Hepatocyte (in vitro differentiated cells): Measurements from ENCODE around the gene GABBR2. TPM values are rescaled to one million over a fixed set of nuclear protein-coding genes. Genes with fewer than 3 reads are reported as not detected.

Source experiments
- DNase-seq: peaks from one replicate; pipeline ENCODE4 v3.0.0-alpha.2; 2016; ENCODE audit warnings: low spot score
- H2AFZ ChIP-seq: fragments of 200-600 bp; sonication (generic); 2 replicates; pipeline ENCODE4 v1.6.0; 2016; ENCODE audit warnings: antibody characterized with exemption, mild to moderate bottlenecking
- H3K27ac ChIP-seq: fragments of 200-600 bp; sonication (generic); 2 replicates; pipeline ENCODE4 v1.5.1; 2016; ENCODE audit warnings: mild to moderate bottlenecking
- H3K27me3 ChIP-seq: fragments of 200-600 bp; sonication (generic); 2 replicates; pipeline ENCODE4 v1.6.1; 2016
- H3K36me3 ChIP-seq: fragments of 200-600 bp; sonication (generic); replicated peaks from 2 replicates; pipeline ENCODE4 v1.5.1; 2016; ENCODE audit warnings: low read depth; ENCODE audit not compliant: insufficient read depth
- H3K4me1 ChIP-seq: fragments of 200-600 bp; sonication (generic); 2 replicates; pipeline ENCODE4 v1.5.1; 2016; ENCODE audit warnings: mild to moderate bottlenecking, moderate library complexity; ENCODE audit not compliant: insufficient read depth
- H3K4me2 ChIP-seq: fragments of 200-600 bp; sonication (generic); 2 replicates; pipeline ENCODE4 v1.6.0; 2016
- H3K4me3 ChIP-seq: fragments of 200-600 bp; sonication (generic); 2 replicates; pipeline ENCODE4 v1.5.1; 2016; ENCODE audit warnings: mild to moderate bottlenecking
- H3K79me2 ChIP-seq: fragments of 200-600 bp; sonication (generic); 2 replicates; pipeline ENCODE4 v1.6.0; 2017; ENCODE audit warnings: mild to moderate bottlenecking
- H3K9me2 ChIP-seq: fragments of 200-600 bp; sonication (generic); replicated peaks from 2 replicates; pipeline ENCODE4 v1.6.0; 2017; ENCODE audit warnings: mild to moderate bottlenecking; ENCODE audit not compliant: insufficient read depth
- H3K9me3 ChIP-seq: fragments of 200-600 bp; sonication (generic); 2 replicates; pipeline ENCODE4 v1.5.1; 2016; ENCODE audit warnings: low read depth, mild to moderate bottlenecking
- H4K20me1 ChIP-seq: fragments of 200-600 bp; sonication (generic); 2 replicates; pipeline ENCODE4 v1.6.0; 2016; ENCODE audit warnings: mild to moderate bottlenecking; ENCODE audit not compliant: insufficient read depth, poor library complexity, severe bottlenecking
- EZH2 ChIP-seq: fragments of 200-600 bp; sonication (generic); IDR thresholded peaks from 2 replicates; pipeline ENCODE4 v1.6.1; 2016; ENCODE audit warnings: antibody characterized with exemption, mild to moderate bottlenecking, borderline replicate concordance
- EZH2phosphoT487 ChIP-seq: fragments of 200-600 bp; sonication (generic); IDR thresholded peaks from one replicate; pipeline ENCODE4 v1.6.1; 2018; ENCODE audit warnings: antibody characterized with exemption, mild to moderate bottlenecking, low read depth, moderate library complexity; ENCODE audit not compliant: unreplicated experiment, severe bottlenecking
- WGBS: methylation state at CpG from one replicate; pipeline ENCODE4 v1.1.6; 2016; ENCODE audit warnings: low lambda C conversion rate; ENCODE audit errors: missing lambda C conversion rate; 5-methylcytosine and 5-hydroxymethylcytosine counted together
- polyA plus RNA-seq: library from polyadenylated mRNA; unstranded; fragments of >200 nt; fragmentation: Nextera tagmentation; extraction: Ambion mirVana; gene quantifications from 2 replicates; pipeline ENCODE4 v1.2.1, GENCODE V29; 2016
- total RNA-seq: library from RNA; depleted of rRNA; stranded (reverse); fragments of >200 nt; gene quantifications from 2 replicates; pipeline ENCODE4 v1.2.3, GENCODE V29; 2014
- TF ChIP-seq, protein P1 (sequence below): fragments of 200-600 bp; sonication (generic); IDR thresholded peaks from 2 replicates; pipeline ENCODE4 v1.5.1; 2016; ENCODE audit warnings: antibody characterized with exemption, mild to moderate bottlenecking; ENCODE audit not compliant: poor library complexity

Gene GABBR2
- total and polyA plus RNA-seq, 2 experiments from 2014 or later = 0.20 to 0.28 TPM

DNA sequence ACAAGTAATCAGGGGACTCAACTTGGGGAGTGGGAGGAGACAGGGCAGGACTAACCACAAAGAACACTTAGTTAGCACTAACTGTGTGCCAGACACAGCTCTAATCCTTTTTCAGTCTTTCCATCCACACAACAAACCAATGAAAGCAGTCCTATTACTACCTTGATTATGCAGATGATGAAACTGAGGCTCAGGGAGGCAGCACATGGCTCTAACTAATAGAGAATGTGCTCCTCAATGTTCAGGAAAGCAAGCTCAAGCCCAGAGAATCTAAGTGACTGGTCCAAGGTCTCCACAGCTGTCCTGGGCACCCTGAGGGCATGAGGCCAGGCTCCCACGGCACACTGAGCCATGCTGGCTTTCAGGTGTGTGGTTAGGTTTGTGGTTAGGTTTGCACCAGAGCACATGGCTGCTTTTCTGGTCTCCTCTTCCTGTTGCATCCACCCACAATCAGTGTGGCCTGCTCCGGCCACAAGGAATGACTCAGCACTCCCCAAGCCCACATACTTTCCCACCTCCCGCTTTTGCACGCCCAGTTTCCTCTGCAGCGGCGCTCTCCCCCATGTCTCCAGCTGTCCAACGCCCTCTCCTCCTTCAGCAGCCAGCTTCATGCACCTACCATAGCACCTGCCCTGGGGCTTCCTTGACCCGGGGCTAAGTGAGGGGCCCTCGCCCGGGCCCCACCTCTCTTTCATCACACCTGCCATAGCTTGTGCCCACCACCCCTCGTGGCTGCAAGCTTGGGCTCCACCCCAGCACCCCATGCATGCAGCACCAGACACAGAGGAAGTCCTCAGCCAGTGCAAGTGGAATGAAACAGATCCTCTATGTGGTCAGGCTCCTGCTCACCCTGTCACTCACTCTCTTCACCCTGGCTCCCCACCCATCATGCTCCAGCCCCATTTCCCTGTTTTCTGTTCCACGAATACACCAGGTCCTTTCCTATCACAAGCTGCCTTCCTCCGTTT is 133.1 kb downstream of the GABBR2 start:
- no peaks in the 10 kb centered on the region for H3K4me1 ChIP-seq
- no peaks in the 10 kb centered on the region for H3K27me3 ChIP-seq
- DNase-seq = no peak
- no peak for TF ChIP-seq EZH2phosphoT487
- TF ChIP-seq, protein P1, sequence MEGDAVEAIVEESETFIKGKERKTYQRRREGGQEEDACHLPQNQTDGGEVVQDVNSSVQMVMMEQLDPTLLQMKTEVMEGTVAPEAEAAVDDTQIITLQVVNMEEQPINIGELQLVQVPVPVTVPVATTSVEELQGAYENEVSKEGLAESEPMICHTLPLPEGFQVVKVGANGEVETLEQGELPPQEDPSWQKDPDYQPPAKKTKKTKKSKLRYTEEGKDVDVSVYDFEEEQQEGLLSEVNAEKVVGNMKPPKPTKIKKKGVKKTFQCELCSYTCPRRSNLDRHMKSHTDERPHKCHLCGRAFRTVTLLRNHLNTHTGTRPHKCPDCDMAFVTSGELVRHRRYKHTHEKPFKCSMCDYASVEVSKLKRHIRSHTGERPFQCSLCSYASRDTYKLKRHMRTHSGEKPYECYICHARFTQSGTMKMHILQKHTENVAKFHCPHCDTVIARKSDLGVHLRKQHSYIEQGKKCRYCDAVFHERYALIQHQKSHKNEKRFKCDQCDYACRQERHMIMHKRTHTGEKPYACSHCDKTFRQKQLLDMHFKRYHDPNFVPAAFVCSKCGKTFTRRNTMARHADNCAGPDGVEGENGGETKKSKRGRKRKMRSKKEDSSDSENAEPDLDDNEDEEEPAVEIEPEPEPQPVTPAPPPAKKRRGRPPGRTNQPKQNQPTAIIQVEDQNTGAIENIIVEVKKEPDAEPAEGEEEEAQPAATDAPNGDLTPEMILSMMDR = no peak
- TF ChIP-seq EZH2 = no peak
- no peaks in the 10 kb centered on the region for H3K9me3 ChIP-seq
- no peak overlapping the region for H3K4me2 ChIP-seq
- no peaks in the 10 kb centered on the region for H3K36me3 ChIP-seq
- H2AFZ ChIP-seq = no peak overlapping the region
- H4K20me1 ChIP-seq = no peaks in the 10 kb centered on the region
- no peaks in the 10 kb centered on the region for H3K9me2 ChIP-seq
- WGBS = 72% methylated on average over 13 of the region's 13 CpGs
- no peak overlapping the region for H3K27ac ChIP-seq
- H3K4me3 ChIP-seq = no peak overlapping the region
- no peaks in the 10 kb centered on the region for H3K79me2 ChIP-seq

DNA sequence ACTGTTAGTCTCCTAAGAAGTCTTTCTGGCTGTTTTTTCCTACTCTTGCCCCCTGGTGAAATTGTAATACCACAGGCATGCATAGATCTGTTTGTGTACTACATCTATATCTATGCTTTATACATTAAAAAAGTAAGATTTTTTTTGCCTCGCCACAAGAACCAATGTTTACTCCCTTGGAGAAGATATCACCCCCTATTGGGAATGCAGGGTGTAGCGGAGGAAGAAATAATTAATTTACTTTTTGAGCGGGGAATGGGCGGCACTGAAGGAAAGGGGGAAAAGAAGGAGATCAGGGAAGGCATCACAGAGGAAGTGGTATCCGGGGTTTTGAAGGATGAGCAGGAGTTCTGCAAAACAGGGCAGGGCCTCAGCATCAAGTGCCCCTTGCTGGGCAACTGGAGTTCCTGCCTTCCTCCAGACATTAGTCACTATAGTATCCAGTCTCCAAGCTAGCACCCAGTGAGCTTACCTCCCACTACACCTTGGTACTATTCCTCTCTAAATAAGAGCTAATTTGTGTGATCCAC is 134.9 kb downstream of the GABBR2 start:
- WGBS = 75% methylated on average over 5 of the region's 5 CpGs
- no peaks in the 10 kb centered on the region for H3K4me1 ChIP-seq

DNA sequence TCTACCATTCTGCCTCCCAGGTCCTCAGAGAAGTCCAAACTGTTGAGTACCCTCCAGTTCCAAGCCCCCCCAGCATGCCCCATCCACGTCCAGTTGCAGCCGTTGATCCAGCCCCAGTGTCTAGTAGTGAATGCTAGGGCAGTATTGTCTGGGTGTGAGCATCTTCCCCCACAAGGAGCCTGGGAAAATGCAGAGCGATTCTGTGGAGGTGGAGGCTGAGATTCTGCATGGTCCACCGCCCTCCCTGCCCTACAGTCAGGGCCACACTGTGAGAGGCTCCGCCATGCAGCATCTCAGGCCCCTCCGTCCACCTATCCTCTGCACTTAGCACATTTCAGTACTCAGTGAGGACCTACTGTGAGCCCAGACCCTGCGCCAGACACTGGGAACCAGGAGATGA is 135.9 kb downstream of the GABBR2 start:
- Histone ChIP-seq H3K36me3 (no peaks in the 10 kb centered on the region), H3K4me1 (no peaks in the 10 kb centered on the region), H3K4me3 (no peak overlapping the region), H3K9me2 (no peaks in the 10 kb centered on the region), H3K4me2 (no peak overlapping the region), H3K27me3 (no peaks in the 10 kb centered on the region), H3K27ac (no peak overlapping the region), H4K20me1 (no peaks in the 10 kb centered on the region), H2AFZ (no peak overlapping the region), H3K79me2 (no peaks in the 10 kb centered on the region), H3K9me3 (no peaks in the 10 kb centered on the region)
- WGBS = 93% methylated on average over 7 of the region's 7 CpGs
- TF ChIP-seq, protein P1 = no peak
- no peak for TF ChIP-seq EZH2
- TF ChIP-seq EZH2phosphoT487 = no peak
- no peak for DNase-seq

More for the DNA sequence above, 134.9 kb downstream of the GABBR2 start:
- Histone ChIP-seq H3K36me3 (no peaks in the 10 kb centered on the region), H3K4me3 (no peak overlapping the region), H2AFZ (no peak overlapping the region), H3K4me2 (no peak overlapping the region), H4K20me1 (no peaks in the 10 kb centered on the region), H3K27ac (no peak overlapping the region), H3K79me2 (no peaks in the 10 kb centered on the region), H3K9me2 (no peaks in the 10 kb centered on the region), H3K27me3 (no peaks in the 10 kb centered on the region), H3K9me3 (no peaks in the 10 kb centered on the region)
- no peak for DNase-seq
- TF ChIP-seq EZH2 (no peak), EZH2phosphoT487 (no peak)
- TF ChIP-seq, protein P1 = no peak
